ENCODE measurements around the gene BRF1. TPM values are rescaled to one million over a fixed set of nuclear protein-coding genes. Genes with fewer than 3 reads are reported as not detected.

The BRF1 gene
- total RNA-seq, 1 donor from 2014 or later: 64.6 TPM

DNA sequence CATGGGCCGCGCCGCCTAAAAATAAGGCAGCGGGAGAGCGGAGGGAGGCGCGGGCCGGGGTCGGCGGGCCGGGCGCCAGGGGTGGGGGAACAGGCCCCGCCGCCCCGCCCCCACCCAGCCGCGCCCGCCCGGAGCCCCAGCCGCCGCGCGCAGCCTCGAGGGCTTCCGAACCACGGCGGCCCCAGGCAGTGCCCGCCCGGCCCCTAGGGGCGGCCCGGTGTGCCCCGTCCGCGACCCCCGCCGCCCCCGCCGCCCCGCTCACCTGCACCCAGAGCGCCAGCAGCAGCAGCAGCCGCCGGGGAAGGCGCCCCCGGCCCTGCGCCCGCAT is 132.7 kb downstream of the BRF1 start:
- Histone ChIP-seq H3K27me3 (no peaks in the 10 kb centered on the region), H3K4me3 (peak overlapping the region; percentile 44 to 56), H3K36me3 (no peaks in the 10 kb centered on the region), H3K27ac (no peak overlapping the region), H3K9me3 (no peaks in the 10 kb centered on the region), H3K4me1 (peaks cover 42% of the 10 kb centered on the region)
- intact Hi-C loops (cut with DNase I): no loop called here
- TF ChIP-seq POLR2AphosphoS5 (IDR thresholded peaks at IDR 0.05; ENCODE audit: insufficient read depth in 1 of 2, low read depth in 1 of 2) (no peak), POLR2A (IDR thresholded peaks at IDR 0.05) (no peak)
- TF ChIP-seq, protein P1, sequence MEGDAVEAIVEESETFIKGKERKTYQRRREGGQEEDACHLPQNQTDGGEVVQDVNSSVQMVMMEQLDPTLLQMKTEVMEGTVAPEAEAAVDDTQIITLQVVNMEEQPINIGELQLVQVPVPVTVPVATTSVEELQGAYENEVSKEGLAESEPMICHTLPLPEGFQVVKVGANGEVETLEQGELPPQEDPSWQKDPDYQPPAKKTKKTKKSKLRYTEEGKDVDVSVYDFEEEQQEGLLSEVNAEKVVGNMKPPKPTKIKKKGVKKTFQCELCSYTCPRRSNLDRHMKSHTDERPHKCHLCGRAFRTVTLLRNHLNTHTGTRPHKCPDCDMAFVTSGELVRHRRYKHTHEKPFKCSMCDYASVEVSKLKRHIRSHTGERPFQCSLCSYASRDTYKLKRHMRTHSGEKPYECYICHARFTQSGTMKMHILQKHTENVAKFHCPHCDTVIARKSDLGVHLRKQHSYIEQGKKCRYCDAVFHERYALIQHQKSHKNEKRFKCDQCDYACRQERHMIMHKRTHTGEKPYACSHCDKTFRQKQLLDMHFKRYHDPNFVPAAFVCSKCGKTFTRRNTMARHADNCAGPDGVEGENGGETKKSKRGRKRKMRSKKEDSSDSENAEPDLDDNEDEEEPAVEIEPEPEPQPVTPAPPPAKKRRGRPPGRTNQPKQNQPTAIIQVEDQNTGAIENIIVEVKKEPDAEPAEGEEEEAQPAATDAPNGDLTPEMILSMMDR (IDR thresholded peaks at IDR 0.05): no peak
- DNase-seq (ENCODE audit: extremely low spot score in 2 of 2): no peak

DNA sequence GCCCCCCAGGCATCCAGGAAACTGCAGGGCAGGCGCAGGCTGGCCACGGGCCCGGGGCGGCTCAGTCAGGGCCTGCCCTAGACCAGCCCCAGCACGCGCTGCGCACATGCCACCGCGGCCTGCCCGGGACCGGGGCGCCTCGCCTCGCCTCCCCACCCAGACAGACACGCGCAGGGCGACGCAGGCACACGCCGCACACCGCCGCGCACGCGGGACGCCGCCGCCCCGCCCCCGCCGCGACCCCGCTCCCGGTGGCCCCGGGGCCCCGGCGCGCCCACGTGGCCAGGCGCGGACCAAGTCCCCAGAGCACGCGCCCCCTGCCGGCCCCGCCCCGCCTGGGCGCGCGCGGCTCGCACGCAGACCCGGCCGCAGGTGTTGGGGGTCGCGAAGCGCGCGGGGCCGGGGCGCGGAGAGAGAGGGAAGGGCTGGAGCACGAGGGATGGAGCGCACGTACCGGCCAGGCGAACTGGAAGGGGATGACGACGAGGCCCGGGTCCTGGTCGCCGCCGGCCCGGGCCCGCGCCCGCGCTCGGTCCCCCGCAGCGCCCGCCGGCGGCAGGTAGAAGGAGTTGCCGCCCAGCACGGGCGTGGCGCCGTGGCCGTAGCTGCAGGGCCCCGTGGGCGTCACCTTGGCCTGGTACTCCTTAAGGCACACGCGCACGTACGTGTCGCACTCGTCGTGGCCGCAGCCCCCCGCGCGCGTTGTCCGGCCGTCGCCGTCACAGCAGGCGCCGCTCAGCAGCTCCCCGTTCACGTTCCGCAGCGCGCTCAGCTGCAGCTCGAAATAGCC is 133.3 kb downstream of the BRF1 start:
- Histone ChIP-seq H3K4me1 (peaks cover 42% of the 10 kb centered on the region), H3K4me3 (peak overlapping the region; percentile 44 to 56), H3K9me3 (no peaks in the 10 kb centered on the region), H3K27me3 (no peaks in the 10 kb centered on the region), H3K27ac (no peak overlapping the region), H3K36me3 (no peaks in the 10 kb centered on the region)
- DNase-seq (ENCODE audit: extremely low spot score in 2 of 2): no peak
- intact Hi-C loops (cut with DNase I): no loop called here
- no peak for TF ChIP-seq POLR2AphosphoS5 (IDR thresholded peaks at IDR 0.05; ENCODE audit: insufficient read depth in 1 of 2, low read depth in 1 of 2)
- TF ChIP-seq, protein P1 (IDR thresholded peaks at IDR 0.05): no peak
- TF ChIP-seq POLR2A (IDR thresholded peaks at IDR 0.05): no peak

DNA sequence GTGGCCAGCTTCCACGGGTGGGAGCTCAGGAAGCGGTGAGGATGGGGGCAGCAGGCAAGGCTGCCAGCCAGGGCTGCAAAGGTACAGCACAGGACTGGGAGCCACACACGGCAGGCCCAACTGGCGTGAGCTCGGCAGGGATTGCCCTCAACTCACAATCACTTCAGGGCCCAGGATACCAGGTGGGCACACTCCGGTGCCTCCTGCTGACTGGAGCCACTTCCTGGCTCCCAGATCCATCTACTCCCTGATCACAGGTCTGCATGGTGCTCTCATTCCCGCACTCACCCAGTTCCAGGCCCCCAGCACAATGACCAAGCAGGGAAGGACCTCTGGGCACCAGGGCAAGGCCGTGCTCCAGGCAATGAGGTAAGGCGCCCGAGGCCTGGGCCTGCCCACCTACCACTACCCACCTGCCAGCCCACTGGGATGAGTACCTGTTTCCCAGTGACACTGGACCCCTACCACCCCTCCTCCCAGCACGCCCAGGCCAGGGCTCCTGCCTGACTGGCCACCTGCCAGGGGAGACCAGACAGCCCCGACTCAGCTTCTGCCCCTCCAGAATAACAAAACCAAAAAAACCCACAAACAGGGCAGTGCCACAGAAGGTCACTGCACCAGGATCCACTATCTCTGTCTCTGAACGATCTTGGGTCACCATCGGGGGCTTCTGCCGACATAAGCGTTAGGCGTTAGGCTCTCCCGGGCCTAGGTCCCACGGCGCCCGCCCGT is 134.1 kb downstream of the BRF1 start:
- peak overlapping the region; percentile 44 to 56 for H3K4me3 ChIP-seq
- no peaks in the 10 kb centered on the region for H3K36me3 ChIP-seq
- no peaks in the 10 kb centered on the region for H3K9me3 ChIP-seq
- intact Hi-C loops (cut with DNase I): no loop called here
- no peaks in the 10 kb centered on the region for H3K27me3 ChIP-seq
- TF ChIP-seq, protein P1 (IDR thresholded peaks at IDR 0.05): no peak
- TF ChIP-seq POLR2A (IDR thresholded peaks at IDR 0.05) (no peak), POLR2AphosphoS5 (IDR thresholded peaks at IDR 0.05; ENCODE audit: insufficient read depth in 1 of 2, low read depth in 1 of 2) (no peak)
- H3K27ac ChIP-seq: no peak overlapping the region
- DNase-seq (ENCODE audit: extremely low spot score in 2 of 2): no peak
- peaks cover 42% of the 10 kb centered on the region for H3K4me1 ChIP-seq

DNA sequence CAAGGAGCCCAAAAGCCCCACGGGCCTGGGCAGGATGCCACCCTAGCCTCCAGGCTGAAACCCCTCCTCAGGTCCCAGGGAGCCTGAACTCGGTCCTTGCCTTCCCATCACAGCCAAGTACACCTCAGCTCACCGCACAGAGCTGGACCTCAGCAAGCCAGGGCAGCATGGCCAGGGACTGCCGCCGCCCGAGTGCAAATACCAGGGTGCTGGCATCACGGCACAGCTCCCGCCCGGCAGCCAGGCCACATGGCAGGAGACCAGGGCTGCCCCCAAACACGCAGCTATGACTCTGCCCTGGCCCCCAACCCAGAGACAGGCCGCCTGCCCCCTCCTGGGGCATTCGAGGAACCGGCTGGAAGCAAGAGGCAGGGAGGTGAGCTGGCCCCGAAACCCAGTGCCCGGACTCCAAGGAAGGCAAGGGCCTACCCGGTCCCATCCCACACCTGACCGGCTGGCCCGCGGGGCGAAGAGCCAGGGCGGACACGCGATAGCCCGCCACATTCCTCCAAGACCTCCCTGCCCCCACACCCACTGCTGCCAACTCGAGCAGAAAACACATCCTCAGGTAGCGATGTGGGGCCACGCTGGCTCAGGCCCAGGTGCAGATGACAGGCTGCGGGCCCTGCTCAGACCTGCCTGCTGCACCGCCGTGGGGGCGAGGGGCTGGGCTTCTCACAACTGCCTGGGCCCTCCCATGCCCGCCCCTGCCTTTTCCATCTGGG is 134.9 kb downstream of the BRF1 start:
- Histone ChIP-seq H3K27ac (no peak overlapping the region), H3K4me1 (peaks cover 39% of the 10 kb centered on the region), H3K9me3 (no peaks in the 10 kb centered on the region), H3K4me3 (no peak overlapping the region), H3K27me3 (no peaks in the 10 kb centered on the region), H3K36me3 (no peaks in the 10 kb centered on the region)
- TF ChIP-seq POLR2AphosphoS5 (IDR thresholded peaks at IDR 0.05; ENCODE audit: insufficient read depth in 1 of 2, low read depth in 1 of 2) (no peak), POLR2A (IDR thresholded peaks at IDR 0.05) (no peak)
- TF ChIP-seq, protein P1 (IDR thresholded peaks at IDR 0.05): no peak
- intact Hi-C loops (cut with DNase I): no loop called here
- DNase-seq (ENCODE audit: extremely low spot score in 2 of 2): no peak
